Mucosa of descending colon (tissue), 3 donors: Measurements from ENCODE around the gene SCO2. TPM values are rescaled to one million over a fixed set of nuclear protein-coding genes. Genes with fewer than 3 reads are reported as not detected.
A peak's percentile ranks its signal among the peaks of the same experiment; 100 is the strongest.

Source experiments
- ATAC-seq: fragments of 200-7000 bp; cut with Tn5 transposase; one replicate; pipeline ENCODE4 v1.9.1; 2020; ENCODE audit warnings: mild to moderate bottlenecking, moderate library complexity
- DNase-seq, 3 donors: peaks; one replicate each; pipeline ENCODE4 v3.0.0-alpha.2; 2020
- H3K36me3 ChIP-seq: fragments of 200-600 bp; one replicate; pipeline ENCODE4 v1.8.0; 2021; ENCODE audit warnings: low read depth, mild to moderate bottlenecking
- H3K4me1 ChIP-seq: fragments of 200-600 bp; one replicate; pipeline ENCODE4 v1.8.0; 2021; ENCODE audit warnings: low read depth, mild to moderate bottlenecking
- H3K4me3 ChIP-seq: fragments of 200-600 bp; one replicate; pipeline ENCODE4 v1.8.0; 2021; ENCODE audit warnings: mild to moderate bottlenecking
- H3K9me3 ChIP-seq: fragments of 200-600 bp; one replicate; pipeline ENCODE4 v1.8.0; 2021; ENCODE audit warnings: mild to moderate bottlenecking
- intact Hi-C, 2 donors: fragments of 100-400 bp; cut with DNase I in 1 of 2; cut with micrococcal nuclease in 1 of 2; formaldehyde crosslinking; loops; one replicate each; pipeline versions ENCODE4 v1.11.0 to v1.11.1; 2022; cut with DNase I, micrococcal nuclease
- total RNA-seq, 3 donors: library from RNA; stranded (reverse); fragmentation: NEBNext Ultra II Directional in 2 of 3; extraction: Animal tissue kit (Norgen Biotek cat#: 25700) in 2 of 3; gene quantifications; one replicate each; pipeline versions ENCODE4 v1.2.1 to v1.2.4, GENCODE V29; 2021 to 2023
- TF ChIP-seq, protein P1 (sequence below): fragments of 200-600 bp; IDR thresholded peaks from one replicate; pipeline ENCODE4 v1.8.0; 2022; ENCODE audit warnings: antibody characterized with exemption, mild to moderate bottlenecking
- donor health status: DM: no; HTN: no; CAD: no; lungs with moderate emphysema.
- donor health status: DM: no; HTN: no; CAD: no.
- donor health status: DM: no; HTN: yes; CAD: no.

The SCO2 gene
- total RNA-seq, 3 donors from 2014 or later, result 5.4 to 14.6 TPM; not detected in 1

GRCh38 chr22:50490531-50491308, 34.7 kb downstream of the SCO2 start:
- intact Hi-C loops, result loop anchor here in 1 of 2 donors (10.0 kb wide), 1 partner anchor 246 kb away; the partner anchor contains the start of gene TUBGCP6
- no peak overlapping the region for H3K4me3 ChIP-seq
- H3K4me1 ChIP-seq, result no peaks in the 10 kb centered on the region
- H3K9me3 ChIP-seq, result no peaks in the 10 kb centered on the region
- DNase-seq, result peak in 1 of 3 donors; percentile 42
- no peaks in the 10 kb centered on the region for H3K36me3 ChIP-seq
- ATAC-seq, result no peak
- TF ChIP-seq, protein P1, sequence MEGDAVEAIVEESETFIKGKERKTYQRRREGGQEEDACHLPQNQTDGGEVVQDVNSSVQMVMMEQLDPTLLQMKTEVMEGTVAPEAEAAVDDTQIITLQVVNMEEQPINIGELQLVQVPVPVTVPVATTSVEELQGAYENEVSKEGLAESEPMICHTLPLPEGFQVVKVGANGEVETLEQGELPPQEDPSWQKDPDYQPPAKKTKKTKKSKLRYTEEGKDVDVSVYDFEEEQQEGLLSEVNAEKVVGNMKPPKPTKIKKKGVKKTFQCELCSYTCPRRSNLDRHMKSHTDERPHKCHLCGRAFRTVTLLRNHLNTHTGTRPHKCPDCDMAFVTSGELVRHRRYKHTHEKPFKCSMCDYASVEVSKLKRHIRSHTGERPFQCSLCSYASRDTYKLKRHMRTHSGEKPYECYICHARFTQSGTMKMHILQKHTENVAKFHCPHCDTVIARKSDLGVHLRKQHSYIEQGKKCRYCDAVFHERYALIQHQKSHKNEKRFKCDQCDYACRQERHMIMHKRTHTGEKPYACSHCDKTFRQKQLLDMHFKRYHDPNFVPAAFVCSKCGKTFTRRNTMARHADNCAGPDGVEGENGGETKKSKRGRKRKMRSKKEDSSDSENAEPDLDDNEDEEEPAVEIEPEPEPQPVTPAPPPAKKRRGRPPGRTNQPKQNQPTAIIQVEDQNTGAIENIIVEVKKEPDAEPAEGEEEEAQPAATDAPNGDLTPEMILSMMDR, result no peak

- TF ChIP-seq, protein P1, result no peak
- no peaks in the 10 kb centered on the region for H3K36me3 ChIP-seq
- H3K4me1 ChIP-seq, result peaks cover 1% of the 10 kb centered on the region
- H3K9me3 ChIP-seq, result no peaks in the 10 kb centered on the region
- DNase-seq (peak in 1 of 3 donors; percentile 46), ATAC-seq (no peak)
- no peak overlapping the region for H3K4me3 ChIP-seq
- intact Hi-C loops, result loop anchor here in 1 of 2 donors (10.0 kb wide), 1 partner anchor 245 kb away; the partner anchor contains the start of gene TUBGCP6
These were observed 35.8 kb downstream of the SCO2 start for GRCh38 chr22:50489363-50490243.

- Histone ChIP-seq H3K9me3 (no peaks in the 10 kb centered on the region), H3K4me1 (peaks cover 8% of the 10 kb centered on the region), H3K4me3 (no peak overlapping the region), H3K36me3 (no peaks in the 10 kb centered on the region)
- intact Hi-C loops, result no loop called here
- no peak for DNase-seq
- no peak for ATAC-seq
- TF ChIP-seq, protein P1, result no peak
These were observed 36.5 kb downstream of the SCO2 start for GRCh38 chr22:50488886-50489285.

DNA sequence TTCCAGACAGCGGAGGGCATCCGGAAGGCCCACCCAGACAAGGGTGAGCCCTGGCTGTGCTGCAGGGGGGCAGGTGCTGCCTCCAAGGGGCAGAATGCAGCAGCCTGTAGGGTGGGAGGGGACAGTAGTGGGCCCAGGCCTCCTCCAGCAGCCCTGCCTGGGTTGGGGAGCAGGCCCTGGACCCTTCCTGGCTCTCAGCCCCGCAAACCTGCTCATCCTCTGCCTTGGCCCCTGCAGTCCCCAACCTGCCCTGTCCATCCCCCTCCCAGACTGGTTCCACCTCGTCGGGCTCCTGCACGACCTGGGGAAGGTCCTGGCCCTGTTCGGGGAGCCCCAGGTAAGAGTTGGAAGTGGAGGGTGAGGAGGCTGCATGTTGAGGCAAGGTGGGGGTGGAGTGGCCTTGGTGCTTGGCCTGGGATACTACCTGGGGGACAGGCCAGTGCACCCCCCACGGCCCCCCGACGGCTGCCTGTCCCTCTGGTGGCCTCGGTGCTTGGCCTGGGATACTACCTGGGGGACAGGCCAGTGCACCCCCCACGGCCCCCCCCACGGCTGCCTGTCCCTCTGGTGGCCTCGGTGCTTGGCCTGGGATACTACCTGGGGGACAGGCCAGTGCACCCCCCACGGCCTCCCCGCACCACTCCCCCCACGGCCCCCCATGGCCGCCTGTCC, 37.3 kb downstream of the SCO2 start:
- H3K4me1 ChIP-seq, result peaks cover 12% of the 10 kb centered on the region
- no peak for ATAC-seq
- TF ChIP-seq, protein P1, result no peak
- H3K9me3 ChIP-seq, result no peaks in the 10 kb centered on the region
- no peaks in the 10 kb centered on the region for H3K36me3 ChIP-seq
- intact Hi-C loops, result no loop called here
- peak in 1 of 3 donors; percentile 41 for DNase-seq
- no peak overlapping the region for H3K4me3 ChIP-seq

GRCh38 chr22:50487290-50488005, 38.0 kb downstream of the SCO2 start:
- Histone ChIP-seq H3K36me3 (no peaks in the 10 kb centered on the region), H3K4me1 (peaks cover 12% of the 10 kb centered on the region), H3K9me3 (no peaks in the 10 kb centered on the region), H3K4me3 (no peak overlapping the region)
- ATAC-seq, result no peak
- intact Hi-C loops, result no loop called here
- peak in 2 of 3 donors; percentile 21 to 39 for DNase-seq
- TF ChIP-seq, protein P1, result no peak
